CD4-positive, alpha-beta T cell treated with Interleukin-4 for 4 hours (primary cell): Measurements from ENCODE around the gene SGMS1.
A peak's percentile ranks its signal among the peaks of the same experiment; 100 is the strongest.
"Not testable (repeated sequence)": the region's sequence is repeated elsewhere in the genome, so short reads cannot be mapped to it uniquely, and the experiment has no call there.

Experiments
- DNase-seq: peaks from one replicate; pipeline ENCODE4 v3.0.0-alpha.2; 2020

SGMS1 gene

GRCh38 chr10:50501924-50502452 lies 121.8 kb downstream of the SGMS1 start:
- DNase-seq = peak; percentile 16

GRCh38 chr10:50501478-50501877 lies 122.3 kb downstream of the SGMS1 start:
- no peak for DNase-seq

- no peak for DNase-seq
Observed at GRCh38 chr10:50498465-50498864, 125.3 kb downstream of the SGMS1 start.

- no peak for DNase-seq
Observed at GRCh38 chr10:50497758-50498157, 126.0 kb downstream of the SGMS1 start.

- DNase-seq = no peak
Observed at GRCh38 chr10:50496228-50496627, 127.5 kb downstream of the SGMS1 start.

- DNase-seq = no peak
Observed at GRCh38 chr10:50490241-50490640, 133.5 kb downstream of the SGMS1 start.

GRCh38 chr10:50484550-50484949 lies 139.2 kb downstream of the SGMS1 start:
- DNase-seq = not testable (repeated sequence)

GRCh38 chr10:50480054-50481007 lies 143.4 kb downstream of the SGMS1 start:
- no peak for DNase-seq

GRCh38 chr10:50477287-50478203 lies 146.2 kb downstream of the SGMS1 start:
- DNase-seq = no peak

- no peak for DNase-seq
Observed at GRCh38 chr10:50473756-50474155, 150.0 kb downstream of the SGMS1 start.

- DNase-seq = no peak
Observed at GRCh38 chr10:50472914-50473313, 150.8 kb downstream of the SGMS1 start.

GRCh38 chr10:50471583-50471975 lies 152.2 kb downstream of the SGMS1 start:
- DNase-seq = no peak

GRCh38 chr10:50470798-50471582 lies 152.8 kb downstream of the SGMS1 start:
- DNase-seq = no peak

GRCh38 chr10:50470345-50470744 lies 153.4 kb downstream of the SGMS1 start:
- DNase-seq = peak; percentile 4

- no peak for DNase-seq
Observed at GRCh38 chr10:50469778-50470193, 154.0 kb downstream of the SGMS1 start.

GRCh38 chr10:50469288-50469687 lies 154.5 kb downstream of the SGMS1 start:
- no peak for DNase-seq

GRCh38 chr10:50467209-50467608 lies 156.5 kb downstream of the SGMS1 start:
- no peak for DNase-seq

- DNase-seq = no peak
Observed at GRCh38 chr10:50464004-50464409, 159.7 kb downstream of the SGMS1 start.

- no peak for DNase-seq
Observed at GRCh38 chr10:50461834-50462233, 161.9 kb downstream of the SGMS1 start.

- DNase-seq = no peak
Observed at GRCh38 chr10:50461123-50461522, 162.6 kb downstream of the SGMS1 start.

- DNase-seq = no peak
Observed at GRCh38 chr10:50456719-50457118, 167.0 kb downstream of the SGMS1 start.

GRCh38 chr10:50453940-50454339 lies 169.8 kb downstream of the SGMS1 start:
- DNase-seq = no peak
